ENCODE results near the gene NONO.

DNA sequence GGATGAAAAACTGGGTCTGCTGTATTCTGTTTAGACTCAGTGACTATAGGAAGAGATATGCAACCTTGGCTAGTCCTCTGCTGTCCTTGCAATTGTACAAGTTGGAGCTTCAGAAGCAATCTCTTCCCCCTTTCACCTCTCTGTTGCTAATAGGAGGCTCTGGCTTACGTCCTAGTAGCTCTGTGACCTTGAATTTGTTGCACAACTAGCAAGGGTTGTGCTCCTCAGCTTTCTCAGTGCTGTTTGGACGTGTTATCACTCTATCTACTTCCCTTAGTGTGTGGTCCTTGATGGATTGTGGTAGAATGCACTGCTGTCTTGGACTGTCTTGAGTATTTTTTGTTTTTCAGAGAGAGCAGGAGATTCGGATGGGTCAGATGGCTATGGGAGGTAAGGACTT is 14.7 kb downstream of the NONO start:
- TF ChIP-seq, protein P1, sequence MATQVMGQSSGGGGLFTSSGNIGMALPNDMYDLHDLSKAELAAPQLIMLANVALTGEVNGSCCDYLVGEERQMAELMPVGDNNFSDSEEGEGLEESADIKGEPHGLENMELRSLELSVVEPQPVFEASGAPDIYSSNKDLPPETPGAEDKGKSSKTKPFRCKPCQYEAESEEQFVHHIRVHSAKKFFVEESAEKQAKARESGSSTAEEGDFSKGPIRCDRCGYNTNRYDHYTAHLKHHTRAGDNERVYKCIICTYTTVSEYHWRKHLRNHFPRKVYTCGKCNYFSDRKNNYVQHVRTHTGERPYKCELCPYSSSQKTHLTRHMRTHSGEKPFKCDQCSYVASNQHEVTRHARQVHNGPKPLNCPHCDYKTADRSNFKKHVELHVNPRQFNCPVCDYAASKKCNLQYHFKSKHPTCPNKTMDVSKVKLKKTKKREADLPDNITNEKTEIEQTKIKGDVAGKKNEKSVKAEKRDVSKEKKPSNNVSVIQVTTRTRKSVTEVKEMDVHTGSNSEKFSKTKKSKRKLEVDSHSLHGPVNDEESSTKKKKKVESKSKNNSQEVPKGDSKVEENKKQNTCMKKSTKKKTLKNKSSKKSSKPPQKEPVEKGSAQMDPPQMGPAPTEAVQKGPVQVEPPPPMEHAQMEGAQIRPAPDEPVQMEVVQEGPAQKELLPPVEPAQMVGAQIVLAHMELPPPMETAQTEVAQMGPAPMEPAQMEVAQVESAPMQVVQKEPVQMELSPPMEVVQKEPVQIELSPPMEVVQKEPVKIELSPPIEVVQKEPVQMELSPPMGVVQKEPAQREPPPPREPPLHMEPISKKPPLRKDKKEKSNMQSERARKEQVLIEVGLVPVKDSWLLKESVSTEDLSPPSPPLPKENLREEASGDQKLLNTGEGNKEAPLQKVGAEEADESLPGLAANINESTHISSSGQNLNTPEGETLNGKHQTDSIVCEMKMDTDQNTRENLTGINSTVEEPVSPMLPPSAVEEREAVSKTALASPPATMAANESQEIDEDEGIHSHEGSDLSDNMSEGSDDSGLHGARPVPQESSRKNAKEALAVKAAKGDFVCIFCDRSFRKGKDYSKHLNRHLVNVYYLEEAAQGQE (IDR thresholded peaks at IDR 0.05; ENCODE audit: borderline replicate concordance), result no peak
- TF ChIP-seq, protein P2, sequence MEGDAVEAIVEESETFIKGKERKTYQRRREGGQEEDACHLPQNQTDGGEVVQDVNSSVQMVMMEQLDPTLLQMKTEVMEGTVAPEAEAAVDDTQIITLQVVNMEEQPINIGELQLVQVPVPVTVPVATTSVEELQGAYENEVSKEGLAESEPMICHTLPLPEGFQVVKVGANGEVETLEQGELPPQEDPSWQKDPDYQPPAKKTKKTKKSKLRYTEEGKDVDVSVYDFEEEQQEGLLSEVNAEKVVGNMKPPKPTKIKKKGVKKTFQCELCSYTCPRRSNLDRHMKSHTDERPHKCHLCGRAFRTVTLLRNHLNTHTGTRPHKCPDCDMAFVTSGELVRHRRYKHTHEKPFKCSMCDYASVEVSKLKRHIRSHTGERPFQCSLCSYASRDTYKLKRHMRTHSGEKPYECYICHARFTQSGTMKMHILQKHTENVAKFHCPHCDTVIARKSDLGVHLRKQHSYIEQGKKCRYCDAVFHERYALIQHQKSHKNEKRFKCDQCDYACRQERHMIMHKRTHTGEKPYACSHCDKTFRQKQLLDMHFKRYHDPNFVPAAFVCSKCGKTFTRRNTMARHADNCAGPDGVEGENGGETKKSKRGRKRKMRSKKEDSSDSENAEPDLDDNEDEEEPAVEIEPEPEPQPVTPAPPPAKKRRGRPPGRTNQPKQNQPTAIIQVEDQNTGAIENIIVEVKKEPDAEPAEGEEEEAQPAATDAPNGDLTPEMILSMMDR (IDR thresholded peaks at IDR 0.05; ENCODE audit: poor library complexity, severe bottlenecking), result no peak
- TF ChIP-seq MXI1 (conservative IDR thresholded peaks at IDR 0.05; ENCODE audit: poor library complexity, severe bottlenecking) (no peak), EZH2 (IDR thresholded peaks at IDR 0.05; ENCODE audit: borderline replicate concordance, insufficient read depth, low read length, poor library complexity, severe bottlenecking) (no peak), POLR2AphosphoS5 (IDR thresholded peaks at IDR 0.05) (no peak), EP300 (conservative IDR thresholded peaks at IDR 0.05; ENCODE audit: poor library complexity, severe bottlenecking) (no peak)

All from neural cell (in vitro differentiated cells).